HUDEP-2 (cell line): ENCODE results near the gene TFEB.

Source experiments
- DNase-seq, 76 experiments: peaks; one replicate each; lab custom pipeline; 2025; ENCODE audit not compliant: unreplicated experiment in 76 of 76; lab: John Stamatoyannopoulos, UW

TFEB gene

DNA sequence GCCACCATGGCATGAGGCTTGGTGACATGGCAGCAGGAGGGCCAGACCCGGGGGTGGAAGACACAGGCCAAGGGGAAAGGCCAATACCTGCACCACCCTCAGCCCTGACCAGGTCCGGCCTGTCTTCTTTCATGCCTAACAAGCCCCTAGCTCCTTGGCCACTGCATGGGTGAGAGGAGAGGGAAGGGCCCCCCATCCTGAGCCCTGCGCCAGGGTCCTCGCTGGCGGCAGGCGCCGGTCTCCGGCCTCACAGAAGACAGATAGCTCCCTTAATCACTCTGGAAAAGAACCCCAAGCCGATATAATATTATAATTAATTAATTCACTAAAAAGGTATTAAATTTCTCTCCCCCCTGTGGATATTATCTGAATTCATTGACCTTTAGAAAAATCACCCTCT is 55.7 kb downstream of the TFEB start:
- no peak for DNase-seq

DNA sequence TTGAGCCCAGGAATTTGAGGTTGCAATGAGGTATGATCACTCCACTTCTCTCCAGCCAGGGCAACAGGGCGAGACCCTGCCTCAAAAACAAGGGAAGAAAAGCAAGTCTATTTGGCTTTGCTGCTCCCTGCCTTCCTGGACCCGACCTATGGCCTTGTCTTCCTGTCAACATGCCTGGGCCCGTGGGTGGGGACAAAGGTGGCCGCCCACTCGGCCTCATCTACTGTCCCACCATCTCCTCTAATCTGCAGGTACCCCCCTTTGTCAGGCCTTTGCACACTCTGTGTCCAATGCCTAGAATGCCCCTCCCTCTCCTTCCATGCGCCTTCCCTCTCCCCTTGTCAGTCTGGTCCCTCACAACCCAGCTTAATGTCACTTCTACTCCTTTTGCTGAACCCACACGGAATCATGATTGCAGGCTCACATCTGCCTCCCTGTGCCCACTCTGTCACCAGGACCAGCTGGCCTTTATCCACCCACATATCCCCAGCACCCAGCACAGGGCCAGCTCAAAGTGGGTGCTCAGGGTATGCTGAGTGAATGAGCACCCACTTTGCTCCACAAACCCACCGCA is 56.8 kb downstream of the TFEB start:
- no peak for DNase-seq

DNA sequence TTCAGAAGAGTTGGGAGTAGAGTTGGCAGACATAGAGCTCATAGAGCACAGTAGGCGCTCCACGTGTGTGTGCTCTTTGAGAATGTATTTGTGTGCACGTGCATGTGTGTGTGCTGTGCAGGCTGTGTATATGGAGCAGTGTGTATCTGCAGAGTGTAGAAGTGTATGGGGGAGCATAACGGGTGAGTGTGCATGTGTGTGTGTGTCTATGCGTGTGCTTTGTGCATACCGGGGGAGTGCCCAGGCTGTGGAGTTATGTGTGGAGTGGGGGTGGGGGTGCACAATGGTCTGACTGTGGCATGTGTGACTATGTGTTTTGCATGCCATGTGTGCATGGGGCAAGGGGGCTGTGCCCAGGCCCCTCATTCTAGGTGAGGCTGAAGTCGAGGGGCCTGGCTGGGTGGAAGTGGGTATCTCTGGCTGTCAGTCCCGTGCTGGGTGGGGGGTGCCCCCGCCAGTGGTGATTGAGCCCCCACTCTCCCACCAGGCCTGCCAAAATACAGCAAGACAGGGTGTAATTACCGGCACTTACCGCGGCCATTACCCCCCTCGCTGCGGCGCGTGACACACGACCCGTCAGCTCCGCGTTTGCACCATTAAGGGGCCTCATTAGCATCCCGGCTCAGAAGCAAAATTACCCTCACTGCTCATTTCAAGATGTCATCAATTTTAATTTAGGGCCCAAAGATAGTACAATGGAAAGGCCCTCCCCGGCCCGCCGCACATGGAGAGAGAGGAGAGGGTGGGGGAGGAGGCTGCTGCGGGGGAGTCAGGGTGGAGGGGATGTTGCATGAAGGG is 58.1 kb downstream of the TFEB start:
- no peak for DNase-seq

- no peak for DNase-seq
These were observed 59.0 kb downstream of the TFEB start for GRCh38 chr6:41676431-41676830.

DNA sequence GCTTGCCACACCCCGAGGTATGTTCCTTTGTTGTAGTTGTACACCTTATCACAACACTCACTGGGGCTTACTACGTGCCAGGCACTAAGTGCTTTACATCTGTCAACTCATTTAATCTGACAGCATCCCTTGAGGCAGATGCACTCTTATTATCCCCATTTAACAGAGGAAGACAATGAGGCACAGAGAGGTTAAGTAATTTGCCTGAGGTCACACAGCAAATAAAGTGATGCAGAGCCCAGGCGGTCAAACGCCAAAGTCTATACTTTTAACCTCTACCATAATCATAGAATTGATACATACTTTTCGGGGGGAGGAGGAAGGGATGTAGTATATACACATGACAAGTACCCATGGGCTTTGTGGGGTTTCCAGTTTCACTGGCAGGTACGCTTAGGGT is 59.4 kb downstream of the TFEB start:
- no peak for DNase-seq

DNA sequence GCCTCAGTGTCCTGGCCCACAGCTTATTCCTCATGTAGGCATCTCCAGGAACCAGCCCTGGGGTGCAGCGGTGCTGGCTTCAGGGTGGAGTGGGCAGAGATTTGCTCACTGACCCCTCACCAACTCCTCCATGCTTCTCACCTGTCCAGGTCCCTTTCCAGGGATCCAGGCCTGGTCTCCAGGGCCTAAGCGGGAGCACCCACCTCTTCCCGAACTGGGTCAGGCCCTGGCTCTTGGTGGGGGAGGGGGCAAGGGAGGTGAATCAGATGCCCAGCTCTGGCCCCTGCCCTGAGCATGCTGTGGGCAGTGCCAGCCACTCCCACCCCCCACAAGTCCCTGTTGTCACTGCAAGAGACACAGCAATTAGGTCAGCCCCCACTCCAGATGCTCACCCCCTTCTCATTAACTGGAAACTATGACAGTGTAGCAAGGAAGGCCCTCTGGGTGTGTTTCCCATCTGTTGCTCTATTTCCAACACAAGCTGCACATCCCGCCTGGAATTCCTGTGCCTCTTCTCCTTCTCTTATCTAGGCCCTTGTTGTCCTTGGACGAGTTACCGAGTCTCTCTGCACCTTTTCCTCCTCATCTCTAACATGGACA is 60.1 kb downstream of the TFEB start:
- DNase-seq: no peak

- DNase-seq: no peak
These were observed 61.0 kb downstream of the TFEB start for GRCh38 chr6:41674231-41675000.

DNA sequence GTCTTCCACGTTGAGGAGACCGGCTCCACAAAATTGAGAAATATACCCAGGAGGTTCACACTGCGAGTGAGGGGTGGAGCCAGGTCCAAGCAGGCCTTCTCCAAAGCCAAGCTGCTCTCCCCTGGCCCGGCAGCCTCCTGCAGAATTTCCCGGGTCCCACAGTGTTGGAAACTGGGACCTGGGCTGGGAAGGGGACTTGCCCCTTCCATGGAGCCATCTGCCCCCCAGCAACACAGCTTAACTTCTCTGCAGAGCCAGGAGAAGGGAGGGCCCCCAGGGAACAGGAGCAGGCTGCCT is 61.8 kb downstream of the TFEB start:
- DNase-seq: no peak

- DNase-seq: no peak
These were observed 62.3 kb downstream of the TFEB start for GRCh38 chr6:41672816-41673703.

DNA sequence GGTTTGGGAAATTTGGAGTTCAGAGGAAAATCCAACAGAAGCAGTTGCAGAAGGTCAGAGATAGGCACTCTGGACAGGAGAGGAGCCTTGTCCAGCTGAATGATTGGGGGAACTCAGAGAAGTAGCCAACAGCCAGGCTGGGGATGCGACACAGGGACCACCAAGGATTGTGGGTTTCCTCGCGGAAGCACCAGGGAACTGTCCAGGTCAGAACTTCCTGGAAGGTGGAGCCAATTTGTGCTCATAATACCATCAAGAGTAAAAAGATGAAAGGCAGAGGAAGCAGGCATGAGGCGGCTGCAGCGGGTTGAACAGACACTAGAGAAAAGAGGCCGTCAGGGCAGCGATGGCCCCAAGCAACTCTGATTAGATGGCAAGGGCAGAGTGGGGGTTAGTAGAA is 63.4 kb downstream of the TFEB start:
- no peak for DNase-seq

- no peak for DNase-seq
These were observed 64.0 kb downstream of the TFEB start for GRCh38 chr6:41671376-41671775.

DNA sequence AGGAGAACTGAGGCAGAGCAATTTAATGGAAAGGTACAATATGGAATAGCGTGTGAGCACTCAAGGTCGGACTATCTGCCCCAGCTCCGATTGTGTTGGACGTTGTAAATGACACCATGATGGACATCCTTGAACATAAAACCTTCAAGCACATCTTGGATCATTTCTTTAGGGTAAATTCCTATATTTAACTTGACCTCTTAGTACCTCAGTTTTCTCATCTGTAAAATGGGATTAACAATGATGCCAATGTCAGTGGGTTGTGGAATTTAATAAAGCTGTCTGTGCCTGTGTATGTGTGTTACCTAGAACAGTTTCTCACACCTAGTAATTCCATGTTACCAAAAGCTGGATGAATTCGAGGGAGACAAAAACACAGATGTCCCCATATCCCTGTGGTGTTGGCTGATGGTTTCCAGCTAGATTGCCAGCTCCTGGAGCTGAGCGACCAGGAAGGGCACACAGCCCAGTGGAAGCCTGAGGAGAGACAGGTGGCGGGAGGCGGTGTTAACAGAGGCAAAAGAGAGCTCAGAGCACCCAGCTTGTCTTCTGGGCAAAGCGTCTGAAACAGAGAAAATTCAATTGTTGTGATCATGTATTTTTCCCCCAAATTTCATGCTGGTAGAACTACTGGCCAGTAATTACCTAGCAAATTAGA is 64.6 kb downstream of the TFEB start:
- DNase-seq: no peak

DNA sequence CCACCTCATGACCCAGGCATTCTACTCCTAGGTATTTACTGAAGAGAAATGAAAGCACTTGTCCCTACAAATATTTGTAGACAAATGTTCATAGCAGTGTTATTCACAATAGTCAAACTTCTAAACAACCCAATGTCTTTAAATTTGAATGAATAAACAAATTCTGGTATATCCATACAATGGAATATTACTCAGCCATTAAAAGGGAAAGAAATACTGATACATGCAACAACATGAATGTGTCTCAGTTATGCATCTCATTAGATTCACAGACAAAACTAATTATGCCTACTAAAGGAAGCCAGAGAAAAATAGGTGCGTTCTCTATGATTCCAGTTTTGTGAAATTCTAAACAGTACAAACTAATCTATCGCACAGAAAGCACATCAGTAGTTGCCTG is 66.4 kb downstream of the TFEB start:
- DNase-seq: no peak

GRCh38 chr6:41667195-41667594 is 68.2 kb downstream of the TFEB start:
- DNase-seq: no peak

DNA sequence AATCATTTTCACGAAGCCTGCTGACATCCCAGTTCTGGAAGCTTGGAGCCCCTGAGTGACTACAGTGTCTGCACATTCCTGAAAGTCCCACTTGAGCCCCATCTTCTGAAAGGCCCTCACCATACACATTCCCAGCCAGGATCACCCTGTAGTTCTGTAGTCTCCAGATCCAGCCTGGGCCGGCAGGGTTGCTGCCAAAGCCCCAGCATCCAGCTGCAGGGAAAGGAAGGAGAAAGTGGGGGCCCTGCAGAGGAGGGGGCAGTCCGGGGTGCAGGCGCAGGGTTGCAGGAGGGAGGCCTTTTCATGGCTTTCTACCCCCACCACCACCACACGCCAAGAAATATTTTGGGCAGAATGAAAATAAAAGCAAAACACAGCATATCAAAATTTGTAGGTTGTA is 71.1 kb downstream of the TFEB start:
- no peak for DNase-seq

DNA sequence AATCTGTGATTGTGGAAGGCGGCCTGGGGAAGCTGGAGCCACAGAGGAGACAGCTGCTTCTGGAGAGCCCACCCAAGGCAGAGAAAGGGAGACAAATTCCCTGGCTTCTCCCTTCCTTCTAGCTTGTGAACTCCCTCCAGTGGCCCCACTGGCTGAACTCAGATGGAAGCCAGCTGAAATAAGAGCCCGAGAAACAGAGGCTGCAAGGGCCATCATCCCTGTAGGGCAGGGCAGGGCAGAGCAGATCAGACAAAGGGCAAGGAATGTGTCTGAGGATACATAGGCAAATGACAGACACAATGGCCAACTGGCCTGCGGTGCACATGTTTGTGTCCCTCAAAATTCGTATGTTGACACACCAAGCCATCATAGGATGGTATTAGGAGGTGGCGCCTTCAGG is 71.8 kb downstream of the TFEB start:
- no peak for DNase-seq

DNA sequence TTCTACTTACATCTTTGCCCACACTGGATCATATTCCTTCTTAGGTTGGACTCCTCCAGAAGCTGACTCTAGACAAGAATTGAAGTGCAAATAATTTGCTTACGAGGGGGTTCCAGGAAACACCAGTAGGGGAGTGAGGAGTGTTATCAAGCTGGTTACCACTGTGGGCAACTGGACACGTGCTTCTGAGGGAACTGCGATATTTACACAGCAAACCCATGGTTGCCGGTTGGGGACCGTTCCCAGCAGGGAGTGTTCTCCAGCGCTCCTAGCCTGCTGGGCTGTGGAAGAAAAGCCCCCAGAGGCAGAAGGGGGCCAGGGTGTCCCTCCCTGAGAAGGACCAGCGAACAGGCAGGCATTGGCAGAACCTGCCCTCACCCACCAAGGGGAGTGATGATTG is 75.5 kb downstream of the TFEB start:
- no peak for DNase-seq

DNA sequence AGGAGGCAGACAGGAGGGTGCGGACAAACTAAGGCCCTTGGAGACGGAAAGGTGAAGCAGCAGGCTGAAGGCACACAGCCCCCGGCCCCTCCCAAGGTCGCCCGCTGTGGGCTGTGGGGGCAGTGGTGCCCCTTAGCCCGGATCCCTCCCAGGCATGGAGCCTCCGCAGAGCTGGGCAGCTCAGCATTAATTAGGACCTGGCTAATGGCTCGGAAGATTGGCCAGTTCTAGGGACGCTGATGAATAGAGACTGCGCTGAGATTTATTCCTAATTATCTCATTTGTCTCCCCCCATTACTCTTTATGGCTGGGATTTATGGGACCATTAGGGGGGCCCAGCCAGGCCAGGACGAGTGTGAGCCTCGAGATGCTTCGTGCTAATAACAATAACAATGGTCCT is 76.8 kb downstream of the TFEB start:
- no peak for DNase-seq

DNA sequence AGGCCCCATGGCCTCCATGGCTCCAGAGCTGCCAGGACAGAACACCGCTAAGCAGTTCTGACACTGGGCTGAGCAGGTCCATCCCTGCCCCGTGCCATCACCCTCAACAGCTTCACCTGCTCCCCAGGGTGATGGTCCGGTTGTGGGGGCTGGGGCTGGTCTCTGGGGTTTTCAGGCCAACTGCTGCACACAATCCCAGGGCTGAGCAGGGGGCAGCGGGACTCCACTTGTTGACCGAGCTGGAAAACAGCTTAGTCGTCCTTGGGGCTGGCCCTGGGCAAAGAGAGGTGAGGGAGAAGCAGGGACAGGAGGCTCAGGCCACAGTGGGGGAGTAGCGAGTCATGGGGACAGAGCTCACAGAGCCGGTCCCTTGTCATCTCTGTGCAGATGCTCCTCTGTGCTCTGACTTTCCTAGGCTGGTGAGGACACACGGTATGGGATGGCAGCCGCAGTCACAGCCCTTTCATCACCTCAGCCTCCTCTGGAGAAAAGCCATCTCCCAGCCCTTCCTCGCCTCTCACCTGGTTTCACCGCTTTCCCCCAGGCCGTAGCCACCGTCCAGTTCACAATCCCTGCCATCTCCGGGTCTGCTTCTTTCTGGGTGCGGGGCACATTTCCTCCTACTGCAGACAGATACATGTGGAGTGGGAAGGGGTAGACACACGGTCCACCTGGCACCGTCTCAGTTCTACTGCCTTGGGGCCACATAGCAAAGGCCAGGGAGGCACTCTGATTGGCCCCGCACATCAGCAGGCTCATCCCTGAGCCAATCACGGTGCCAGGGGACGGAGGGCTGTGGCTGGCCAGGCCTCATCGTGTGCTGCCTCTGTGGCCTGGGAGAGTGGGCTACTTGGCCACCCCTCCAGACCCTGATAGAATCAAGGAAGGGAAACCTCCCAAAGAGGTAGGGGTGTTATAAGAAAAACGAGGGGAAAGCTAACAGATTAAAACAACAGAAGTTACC is 78.0 kb downstream of the TFEB start:
- no peak for DNase-seq
